K562 (cell line): ENCODE measurements around the gene FMN1. TPM values are rescaled to one million over a fixed set of nuclear protein-coding genes. Genes with fewer than 3 reads are reported as not detected.

Experiments used
- ATAC-seq: fragments of 200-7000 bp; cut with Tn5 transposase; 3 replicates; pipeline ENCODE4 v1.9.1; 2020; ENCODE audit warnings: moderate library complexity
- BruUV-seq: library from RNA; stranded (reverse); fragments of 400-500 nt; replicated peaks from 2 replicates; lab custom pipeline; 2021; lab: Mats Ljungman, UMichigan
- CTCF ChIA-PET: fragments of 300-600 bp; formaldehyde crosslinking; extraction: SDS; loops from one replicate; lab custom pipeline; 2021; ENCODE audit warnings: low intra/inter-chr PET ratio; lab: Yijun Ruan, JAX
- POLR2A ChIA-PET: fragments of 300-600, 350-650 bp; sonication (Branson Sonifier 250); formaldehyde crosslinking; extraction: SDS; loops from one replicate; lab custom pipeline; 2021; ENCODE audit warnings: antibody characterized with exemption, inconsistent platforms; lab: Yijun Ruan, JAX
- DNase-seq, 4 experiments: peaks; one replicate each; pipeline versions ENCODE4 v3.0.0 to v3.0.0-alpha.2; 2011 to 2018; ENCODE audit warnings: low spot score in 3 of 4, mixed read lengths in 3 of 4; ENCODE audit errors: extremely low read depth in 1 of 4
- FAIRE-seq: peaks from 2 replicates; lab custom pipeline; 2011; peaks lifted over from hg19 to GRCh38; lab: Jason Lieb, UNC
- H2AFZ ChIP-seq: 2 replicates; pipeline ENCODE4 v1.6.0; 2011; ENCODE audit warnings: low read depth, low read length, control low read depth, inconsistent platforms
- H3K27ac ChIP-seq: fragments of 200-600 bp; 3 replicates; pipeline ENCODE4 v1.8.0; 2011; ENCODE audit warnings: low read depth, mild to moderate bottlenecking, control low read depth, inconsistent platforms, low read length, moderate library complexity, mixed read lengths; ENCODE audit errors: extremely low read depth
- H3K27me3 ChIP-seq, 2 experiments: fragments of 300-600 bp in 1 of 2; 2 replicates in 1 of 2; 3 replicates in 1 of 2; pipeline versions ENCODE4 v1.6.0 to v1.8.0; 2011; ENCODE audit warnings: inconsistent platforms in 2 of 2, low read length in 2 of 2, mild to moderate bottlenecking in 1 of 2, mixed read lengths in 1 of 2, moderate library complexity in 1 of 2; ENCODE audit not compliant: control insufficient read depth in 2 of 2, insufficient read depth in 2 of 2
- H3K36me3 ChIP-seq: fragments of 300-600 bp; 3 replicates; pipeline ENCODE4 v1.8.0; 2011; ENCODE audit warnings: mild to moderate bottlenecking, low read length, inconsistent platforms; ENCODE audit not compliant: control insufficient read depth, insufficient read depth
- H3K4me1 ChIP-seq, 2 experiments: fragments of 200-600 bp in 1 of 2; replicated peaks in 1 of 2; 2 replicates in 1 of 2; 3 replicates in 1 of 2; pipeline versions ENCODE4 v1.5.1 to v1.8.0; 2011; ENCODE audit warnings: inconsistent platforms in 2 of 2, low read length in 2 of 2, mild to moderate bottlenecking in 1 of 2, mixed read lengths in 1 of 2, moderate library complexity in 1 of 2; ENCODE audit not compliant: control insufficient read depth in 2 of 2, insufficient read depth in 2 of 2
- H3K4me2 ChIP-seq: 2 replicates; pipeline ENCODE4 v1.6.1; 2011; ENCODE audit warnings: low read length, control low read depth, inconsistent platforms, mixed read lengths; ENCODE audit not compliant: insufficient read depth
- H3K4me3 ChIP-seq: fragments of 200-600 bp; sonication (generic), shearing (Covaris generic); 2 replicates; pipeline ENCODE4 v1.5.1; 2016; ENCODE audit warnings: control low read depth, inconsistent platforms
- H3K79me2 ChIP-seq: fragments of 200-600 bp; 3 replicates; pipeline ENCODE4 v1.8.0; 2011; ENCODE audit warnings: low read length, inconsistent platforms; ENCODE audit not compliant: control insufficient read depth, insufficient read depth
- H3K9ac ChIP-seq, 2 experiments: 2 replicates each; pipeline versions ENCODE4 v1.6.0 to v1.6.1; 2011; ENCODE audit warnings: low read depth in 2 of 2, low read length in 2 of 2, control low read depth in 1 of 2, inconsistent platforms in 1 of 2, mild to moderate bottlenecking in 1 of 2, mixed read lengths in 1 of 2; ENCODE audit not compliant: insufficient read depth in 1 of 2
- H3K9me1 ChIP-seq: one replicate; pipeline ENCODE4 v1.6.0; 2011; ENCODE audit warnings: inconsistent platforms, mild to moderate bottlenecking, low read length, moderate library complexity; ENCODE audit not compliant: control insufficient read depth, insufficient read depth
- H3K9me3 ChIP-seq: replicated peaks from 2 replicates; pipeline ENCODE4 v1.5.1; 2011; ENCODE audit warnings: low read depth, low read length, inconsistent platforms; ENCODE audit not compliant: control insufficient read depth, insufficient read depth
- H4K20me1 ChIP-seq: replicated peaks from 2 replicates; pipeline ENCODE4 v1.6.1; 2011; ENCODE audit warnings: low read length, inconsistent platforms, mixed read lengths; ENCODE audit not compliant: control insufficient read depth, insufficient read depth
- CREB1 ChIP-seq, 2 experiments: sonication (generic) in 1 of 2; formaldehyde crosslinking in 1 of 2; IDR thresholded peaks; 2 replicates each; pipeline versions ENCODE4 v1.6.1 to v1.8.0; 2012 to 2022; ENCODE audit warnings: inconsistent platforms in 1 of 2, mild to moderate bottlenecking in 1 of 2, missing genetic modification reagents in 1 of 2, moderate library complexity in 1 of 2
- MAFK ChIP-seq: IDR thresholded peaks from 2 replicates; pipeline ENCODE4 v1.6.1; 2011; ENCODE audit warnings: low read length, improper control_type of control experiment
- POLR3G ChIP-seq: IDR thresholded peaks from 2 replicates; pipeline ENCODE4 v1.6.1; 2011; ENCODE audit not compliant: insufficient read length, insufficient replicate concordance; ENCODE audit errors: extremely low read depth
- RCOR1 ChIP-seq, 2 experiments: IDR thresholded peaks; 2 replicates each; pipeline ENCODE4 v1.6.1; 2012; ENCODE audit warnings: low read depth in 2 of 2, low read length in 2 of 2, borderline replicate concordance in 1 of 2, improper control_type of control experiment in 1 of 2
- RERE ChIP-seq: sonication (generic); formaldehyde crosslinking; IDR thresholded peaks from 2 replicates; pipeline ENCODE4 v1.8.0; 2023; ENCODE audit warnings: missing genetic modification reagents, mild to moderate bottlenecking, borderline replicate concordance
- SRF ChIP-seq, 2 experiments: fragments of 250-450, 450-650 bp in 1 of 2; sonication (Bioruptor Pico) in 1 of 2; sonication (generic) in 1 of 2; formaldehyde crosslinking; IDR thresholded peaks; 2 replicates each; pipeline versions ENCODE4 v1.5.0 to v1.5.1; 2020 to 2022; ENCODE audit warnings: mild to moderate bottlenecking in 1 of 2, missing genetic modification reagents in 1 of 2
- XRCC3 ChIP-seq: fragments of 450-650 bp; IDR thresholded peaks from 2 replicates; pipeline ENCODE4 v1.6.1; 2017; ENCODE audit warnings: mild to moderate bottlenecking, moderate library complexity
- ZBTB17 ChIP-seq: fragments of 450-650 bp; formaldehyde crosslinking; IDR thresholded peaks from 2 replicates; pipeline ENCODE4 v1.4.0; 2020; ENCODE audit warnings: mild to moderate bottlenecking
- ZBTB9 ChIP-seq: fragments of 450-650 bp; formaldehyde crosslinking; IDR thresholded peaks from 2 replicates; pipeline ENCODE4 v1.4.0; 2020; ENCODE audit warnings: mild to moderate bottlenecking, moderate library complexity
- ZNF165 ChIP-seq: fragments of 250-450 bp; sonication (Bioruptor Pico); IDR thresholded peaks from 2 replicates; pipeline ENCODE4 v1.4.0; 2020; ENCODE audit warnings: borderline replicate concordance
- ZNF444 ChIP-seq: fragments of 250-450 bp; sonication (Bioruptor Pico); IDR thresholded peaks from 2 replicates; pipeline ENCODE4 v1.4.0; 2020; ENCODE audit warnings: mild to moderate bottlenecking, moderate library complexity
- WGBS: fragments of 100-300 bp; shearing (Covaris generic); methylation state at CpG from one replicate; pipeline ENCODE4 v1.1.6; 2016; ENCODE audit warnings: low coverage, mixed read lengths; ENCODE audit not compliant: insufficient coverage; ENCODE audit errors: missing lambda C conversion rate; 5-methylcytosine and 5-hydroxymethylcytosine counted together
- in situ Hi-C: fragments of 300-500 bp; cut with MboI; formaldehyde crosslinking; loops from 4 replicates; pipeline ENCODE4 v1.15.0; 2018; ENCODE audit warnings: inconsistent platforms, mixed read lengths
- intact Hi-C: fragments of 100-400 bp; cut with micrococcal nuclease; formaldehyde crosslinking; loops from 2 replicates; pipeline ENCODE4 v1.14.2; 2022
- polyA plus RNA-seq, 8 experiments: library from polyadenylated mRNA; depleted of rRNA in 4 of 8; stranded (reverse) in 5 of 8; unstranded in 3 of 8; fragments of >200 nt; fragmentation: Nextera tagmentation in 2 of 8; fragmentation: Illumina TruSeq in 1 of 8; extraction: Ambion mirVana in 2 of 8; extraction: Trizol in 1 of 8; gene quantifications; 2 replicates each; pipeline versions ENCODE4 v1.2.1 to v1.2.3, GENCODE V29; 2011 to 2014; ENCODE audit warnings: inconsistent platforms in 1 of 8, missing spikeins in 1 of 8
- total RNA-seq, 7 experiments: library from RNA; depleted of rRNA in 6 of 7; stranded (reverse); fragments of >200 nt in 6 of 7; fragmentation: Illumina TruSeq in 2 of 7; extraction: Trizol in 2 of 7; gene quantifications; 2 replicates each; pipeline versions ENCODE4 v1.2.1 to v1.2.3, GENCODE V29; 2011 to 2021; ENCODE audit warnings: low replicate concordance in 1 of 7
- TF ChIP-seq, protein P1 (sequence below): fragments of 250-450 bp; sonication (Bioruptor Pico); IDR thresholded peaks from 2 replicates; pipeline ENCODE4 v1.5.0; 2021

Gene FMN1
- total and polyA plus RNA-seq, 9 of the 15 experiments (the other 6 are each of a cell fraction or from before 2014, with no cell fraction given), result 0.03 to 0.07 (median 0.04) TPM; not detected in 6

- no peak for TF ChIP-seq RERE
Observed at GRCh38 chr15:32843219-32843815, 351.2 kb downstream of the FMN1 start (continued).

DNA sequence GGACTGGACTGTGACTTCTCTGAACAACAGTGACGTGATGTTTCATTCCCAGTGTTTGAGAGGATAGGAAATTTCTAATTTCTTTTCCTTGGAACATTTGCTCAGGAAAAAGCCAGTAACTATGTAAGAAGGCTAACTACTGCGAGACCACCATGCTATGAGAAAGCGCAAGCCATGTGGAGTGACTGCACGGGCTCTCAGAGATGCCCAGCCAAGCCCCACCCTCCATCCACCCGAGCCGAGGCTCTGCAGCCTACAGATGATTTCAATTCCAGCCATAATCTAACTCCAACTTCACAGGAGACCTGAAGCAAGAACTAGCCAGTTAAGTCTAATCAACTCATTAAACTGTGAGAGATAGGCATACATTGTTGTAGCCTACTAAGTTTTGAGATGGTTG lies 352.4 kb downstream of the FMN1 start:
- ChIA-PET POLR2A (interaction anchor here (0.6 to 0.7 kb wide), 2 partner anchors 54 to 102 kb away, joined by 3 read pairs; no protein-coding TSS in a partner anchor), CTCF (interaction anchor here (0.6 to 0.7 kb wide), 2 partner anchors 8 to 42 kb away, joined by 3 to 4 read pairs; no protein-coding TSS in a partner anchor)
- no peaks in the 10 kb centered on the region for H3K79me2 ChIP-seq
- no peak overlapping the region for H2AFZ ChIP-seq
- no peaks in the 10 kb centered on the region for H3K4me1 ChIP-seq
- H3K4me2 ChIP-seq, result no peak overlapping the region
- H3K9ac ChIP-seq, result no peak overlapping the region
- H3K9me1 ChIP-seq, result no peaks in the 10 kb centered on the region
- intact Hi-C loops, result loop anchor here (10.0 kb wide), 2 partner anchors 93 to 153 kb away; no protein-coding TSS in a partner anchor
- no peaks in the 10 kb centered on the region for H3K36me3 ChIP-seq
- no peak overlapping the region for H3K4me3 ChIP-seq
- no peak for DNase-seq
- H4K20me1 ChIP-seq, result no peaks in the 10 kb centered on the region
- H3K27ac ChIP-seq, result no peak overlapping the region
- in situ Hi-C loops, result no loop called here
- ATAC-seq, result no peak
- WGBS, result 0% methylated on average over 6 of the region's 6 CpGs
- no peaks in the 10 kb centered on the region for H3K9me3 ChIP-seq
- H3K27me3 ChIP-seq, result peaks cover 12 to 27% of the 10 kb centered on the region in 2 experiments; a peak in 4 of 5 replicates
- no peak for FAIRE-seq
- no TSS peak for BruUV-seq
- no peak for TF ChIP-seq ZBTB9
- TF ChIP-seq, protein P1, sequence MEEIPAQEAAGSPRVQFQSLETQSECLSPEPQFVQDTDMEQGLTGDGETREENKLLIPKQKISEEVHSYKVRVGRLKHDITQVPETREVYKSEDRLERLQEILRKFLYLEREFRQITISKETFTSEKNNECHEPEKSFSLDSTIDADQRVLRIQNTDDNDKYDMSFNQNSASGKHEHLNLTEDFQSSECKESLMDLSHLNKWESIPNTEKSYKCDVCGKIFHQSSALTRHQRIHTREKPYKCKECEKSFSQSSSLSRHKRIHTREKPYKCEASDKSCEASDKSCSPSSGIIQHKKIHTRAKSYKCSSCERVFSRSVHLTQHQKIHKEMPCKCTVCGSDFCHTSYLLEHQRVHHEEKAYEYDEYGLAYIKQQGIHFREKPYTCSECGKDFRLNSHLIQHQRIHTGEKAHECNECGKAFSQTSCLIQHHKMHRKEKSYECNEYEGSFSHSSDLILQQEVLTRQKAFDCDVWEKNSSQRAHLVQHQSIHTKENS, result no peak
- TF ChIP-seq CREB1 (IDR thresholded peaks at IDR 0.05), result no peak
- no peak for TF ChIP-seq CREB1 (CRISPR knock-in tag; IDR thresholded peaks at IDR 0.05)
- TF ChIP-seq POLR3G, result no peak
- TF ChIP-seq XRCC3, result no peak
- TF ChIP-seq ZBTB17 (CRISPR knock-in tag), result no peak
- TF ChIP-seq RCOR1 (IDR thresholded peaks at IDR 0.05; ENCODE audit: borderline replicate concordance in 1 of 2, low read depth in 2 of 2, low read length in 2 of 2), result no peak
- no peak for TF ChIP-seq ZNF165 (CRISPR knock-in tag)
- TF ChIP-seq ZNF444 (CRISPR knock-in tag), result no peak
- TF ChIP-seq SRF (CRISPR knock-in tag; IDR thresholded peaks at IDR 0.05), result no peak
- TF ChIP-seq MAFK, result no peak
